Smooth muscle cell (in vitro differentiated cells): ENCODE results near the gene PPP2R5E. TPM values are rescaled to one million over a fixed set of nuclear protein-coding genes. Genes with fewer than 3 reads are reported as not detected.

Source experiments
- DNase-seq: peaks from one replicate; lab custom pipeline; 2025; ENCODE audit not compliant: unreplicated experiment; lab: John Stamatoyannopoulos, UW
- H2AFZ ChIP-seq: fragments of 200-600 bp; sonication (generic); 2 replicates; pipeline ENCODE4 v1.6.0; 2016; ENCODE audit warnings: antibody characterized with exemption, low read depth, mild to moderate bottlenecking
- H3F3A ChIP-seq: fragments of 200-600 bp; sonication (generic); 2 replicates; pipeline ENCODE4 v1.6.0; 2017; ENCODE audit warnings: antibody characterized with exemption, low read depth
- H3K27ac ChIP-seq: fragments of 200-600 bp; sonication (generic); 2 replicates; pipeline ENCODE4 v1.5.1; 2016; ENCODE audit warnings: low read depth, mild to moderate bottlenecking
- H3K27me3 ChIP-seq: fragments of 200-600 bp; sonication (generic); 2 replicates; pipeline ENCODE4 v1.6.1; 2016; ENCODE audit warnings: low read depth, mild to moderate bottlenecking
- H3K36me3 ChIP-seq: fragments of 200-600 bp; sonication (generic); 2 replicates; pipeline ENCODE4 v1.5.1; 2016; ENCODE audit warnings: low read depth
- H3K4me1 ChIP-seq: fragments of 200-600 bp; sonication (generic); 2 replicates; pipeline ENCODE4 v1.5.1; 2016; ENCODE audit warnings: low read depth
- H3K4me2 ChIP-seq: fragments of 200-600 bp; sonication (generic); 2 replicates; pipeline ENCODE4 v1.6.0; 2016; ENCODE audit warnings: mild to moderate bottlenecking
- H3K4me3 ChIP-seq: fragments of 200-600 bp; sonication (generic); 2 replicates; pipeline ENCODE4 v1.5.1; 2016; ENCODE audit warnings: mild to moderate bottlenecking
- H3K79me2 ChIP-seq: fragments of 200-600 bp; sonication (generic); 2 replicates; pipeline ENCODE4 v1.6.0; 2016; ENCODE audit warnings: low read depth, mild to moderate bottlenecking
- H3K9ac ChIP-seq: fragments of 200-600 bp; sonication (generic); 2 replicates; pipeline ENCODE4 v1.6.0; 2016; ENCODE audit warnings: low read depth
- H3K9me3 ChIP-seq: fragments of 200-600 bp; sonication (generic); replicated peaks from 2 replicates; pipeline ENCODE4 v1.5.1; 2016; ENCODE audit warnings: low read depth
- H4K20me1 ChIP-seq: fragments of 200-600 bp; sonication (generic); 2 replicates; pipeline ENCODE4 v1.6.0; 2016; ENCODE audit warnings: low read depth
- CTCF ChIP-seq: fragments of 200-600 bp; sonication (generic); IDR thresholded peaks from 2 replicates; pipeline ENCODE4 v1.5.1; 2017; ENCODE audit warnings: borderline replicate concordance, mild to moderate bottlenecking, antibody characterized with exemption; ENCODE audit not compliant: insufficient read depth, poor library complexity, severe bottlenecking
- WGBS: methylation state at CpG from one replicate; pipeline ENCODE4 v1.1.7; 2016; ENCODE audit warnings: low lambda C conversion rate; 5-methylcytosine and 5-hydroxymethylcytosine counted together
- polyA plus RNA-seq: library from polyadenylated mRNA; unstranded; fragments of >200 nt; fragmentation: Nextera tagmentation; extraction: Ambion mirVana; gene quantifications from 2 replicates; pipeline ENCODE4 v1.2.1, GENCODE V29; 2016
- total RNA-seq: library from RNA; depleted of rRNA; stranded (reverse); fragments of >200 nt; gene quantifications from 2 replicates; pipeline ENCODE4 v1.2.3, GENCODE V29; 2014

The PPP2R5E gene
- total and polyA plus RNA-seq, 2 experiments from 2014 or later: 31.7 to 47.7 TPM

- Histone ChIP-seq H3K27ac (no peak overlapping the region), H3K79me2 (peaks cover 89% of the 10 kb centered on the region), H4K20me1 (peaks cover 84% of the 10 kb centered on the region), H3F3A (peaks cover 5% of the 10 kb centered on the region), H3K4me1 (peaks cover 6% of the 10 kb centered on the region), H2AFZ (no peak overlapping the region), H3K4me3 (no peak overlapping the region), H3K9me3 (no peaks in the 10 kb centered on the region), H3K9ac (no peak overlapping the region), H3K36me3 (no peaks in the 10 kb centered on the region), H3K27me3 (no peaks in the 10 kb centered on the region), H3K4me2 (no peak overlapping the region)
- DNase-seq: no peak
- TF ChIP-seq CTCF: no peak
- WGBS: 90% methylated on average over 3 of the region's 3 CpGs
These were observed 64.7 kb downstream of the PPP2R5E start for GRCh38 chr14:63478437-63478852.

GRCh38 chr14:63478010-63478409 is 65.2 kb downstream of the PPP2R5E start:
- peaks cover 89% of the 10 kb centered on the region for H3K79me2 ChIP-seq
- H3F3A ChIP-seq: peaks cover 5% of the 10 kb centered on the region
- H3K9me3 ChIP-seq: no peaks in the 10 kb centered on the region
- H3K36me3 ChIP-seq: no peaks in the 10 kb centered on the region
- H3K4me1 ChIP-seq: peaks cover 11% of the 10 kb centered on the region
- H3K4me3 ChIP-seq: no peak overlapping the region
- H4K20me1 ChIP-seq: peaks cover 80% of the 10 kb centered on the region
- WGBS: 85% methylated on average over 2 of the region's 2 CpGs
- H3K9ac ChIP-seq: no peak overlapping the region
- H3K4me2 ChIP-seq: no peak overlapping the region
- DNase-seq: no peak
- H2AFZ ChIP-seq: no peak overlapping the region
- no peak overlapping the region for H3K27ac ChIP-seq
- TF ChIP-seq CTCF: no peak
- no peaks in the 10 kb centered on the region for H3K27me3 ChIP-seq

GRCh38 chr14:63477556-63477955 is 65.6 kb downstream of the PPP2R5E start:
- WGBS: 93% methylated on average over 1 of the region's 1 CpG
- Histone ChIP-seq H3K79me2 (peaks cover 89% of the 10 kb centered on the region), H4K20me1 (peaks cover 79% of the 10 kb centered on the region)

More at GRCh38 chr14:63477556-63477955, 65.6 kb downstream of the PPP2R5E start:
- no peak overlapping the region for H3K9ac ChIP-seq
- no peaks in the 10 kb centered on the region for H3K27me3 ChIP-seq
- TF ChIP-seq CTCF: no peak
- H3K4me1 ChIP-seq: peaks cover 12% of the 10 kb centered on the region
- no peak overlapping the region for H3K4me3 ChIP-seq
- no peaks in the 10 kb centered on the region for H3K9me3 ChIP-seq
- no peak overlapping the region for H2AFZ ChIP-seq
- no peaks in the 10 kb centered on the region for H3K36me3 ChIP-seq
- H3K4me2 ChIP-seq: no peak overlapping the region
- H3F3A ChIP-seq: peaks cover 5% of the 10 kb centered on the region
- no peak overlapping the region for H3K27ac ChIP-seq
- no peak for DNase-seq
